AG09319 (cell line): Measurements from ENCODE around the gene ZFAND2B.

ENCODE experiments used
- DNase-seq: peaks from one replicate; pipeline ENCODE4 v3.0.0-alpha.2; 2010; ENCODE audit warnings: low read depth; ENCODE audit errors: extremely low read depth
- CTCF ChIP-seq: IDR thresholded peaks from 2 replicates; pipeline ENCODE4 v1.5.1; 2011; ENCODE audit warnings: low read depth, mild to moderate bottlenecking, inconsistent platforms, low read length, moderate library complexity

Gene ZFAND2B

GRCh38 chr2:219207134-219207883 lies 727 bp downstream of the ZFAND2B start:
- TF ChIP-seq CTCF: no peak
- no peak for DNase-seq

- no peak for TF ChIP-seq CTCF
- DNase-seq: no peak
These were observed 1.5 kb downstream of the ZFAND2B start for GRCh38 chr2:219207884-219208740.

- TF ChIP-seq CTCF: no peak
- no peak for DNase-seq
These were observed 2.9 kb downstream of the ZFAND2B start for GRCh38 chr2:219209236-219210195.

- no peak for TF ChIP-seq CTCF
These were observed 3.8 kb downstream of the ZFAND2B start for GRCh38 chr2:219210196-219210885.

GRCh38 chr2:219210886-219211362 lies 4.3 kb downstream of the ZFAND2B start:
- DNase-seq: no peak
- no peak for TF ChIP-seq CTCF

More at GRCh38 chr2:219210196-219210885, 3.8 kb downstream of the ZFAND2B start:
- DNase-seq: no peak

- no peak for DNase-seq
These were observed 6.4 kb downstream of the ZFAND2B start for GRCh38 chr2:219213026-219213415.

More at GRCh38 chr2:219213026-219213415, 6.4 kb downstream of the ZFAND2B start:
- no peak for TF ChIP-seq CTCF
